Memory B cell (primary cell): ENCODE results near the gene BRINP3.
"Not testable (repeated sequence)": the region's sequence is repeated elsewhere in the genome, so short reads cannot be mapped to it uniquely, and the experiment has no call there.

Experiments used
- ATAC-seq: fragments of 150-1000 bp; cut with Tn5 transposase; 2 replicates; pipeline ENCODE4 v1.10.0; 2021; ENCODE audit warnings: low read depth, mild to moderate bottlenecking, moderate library complexity
- DNase-seq, 2 donors: peaks; one replicate each; pipeline ENCODE4 v3.0.0; 2022; ENCODE audit warnings: low spot score in 2 of 2
- H3K27ac Mint-ChIP-seq: one replicate; pipeline ENCODE4 v1.8.0; 2022; ENCODE audit warnings: mild to moderate bottlenecking, moderate library complexity, mixed read lengths
- H3K27me3 Mint-ChIP-seq: one replicate; pipeline ENCODE4 v1.8.0; 2022; ENCODE audit warnings: mixed read lengths
- H3K36me3 Mint-ChIP-seq: one replicate; pipeline ENCODE4 v1.8.0; 2022; ENCODE audit warnings: mild to moderate bottlenecking, mixed read lengths
- H3K4me1 Mint-ChIP-seq: one replicate; pipeline ENCODE4 v1.8.0; 2022; ENCODE audit warnings: mixed read lengths
- H3K4me3 Mint-ChIP-seq: one replicate; pipeline ENCODE4 v1.8.0; 2022; ENCODE audit warnings: mild to moderate bottlenecking, moderate library complexity, mixed read lengths
- H3K9me3 Mint-ChIP-seq: one replicate; pipeline ENCODE4 v1.8.0; 2022; ENCODE audit warnings: mixed read lengths

BRINP3 gene

DNA sequence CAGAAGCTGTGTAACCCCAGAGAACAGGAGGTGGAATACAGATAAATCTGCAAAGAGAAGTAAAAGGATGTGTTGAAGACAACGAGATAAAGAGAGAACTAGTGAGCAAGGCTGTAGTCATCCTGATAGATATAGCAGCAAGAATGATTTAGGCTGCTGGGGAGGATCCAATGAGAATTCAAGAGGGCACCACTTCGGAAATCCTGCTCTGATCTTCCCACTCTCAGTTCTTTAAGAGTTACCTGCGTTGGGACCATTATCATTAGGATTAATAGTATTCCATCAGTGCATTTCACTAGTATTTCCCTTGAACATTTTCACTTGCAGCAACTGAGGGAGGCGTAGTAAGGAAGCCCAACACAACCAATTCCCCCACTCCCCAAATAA is at the start of gene BRINP3:
TSS of gene BRINP3 (minus strand) at position 103 of the 387 bp plus-strand sequence.
- no peak within 1 kb of the TSS for H3K4me3 Mint-ChIP-seq
- H3K36me3 Mint-ChIP-seq, result no peaks in the 10 kb centered on the region
- DNase-seq, result no peak
- no peak within 1 kb of the TSS for H3K27ac Mint-ChIP-seq
- peaks cover 4% of the 10 kb centered on the region for H3K27me3 Mint-ChIP-seq
- no peak for ATAC-seq
- peaks cover 12% of the 10 kb centered on the region for H3K4me1 Mint-ChIP-seq
- H3K9me3 Mint-ChIP-seq, result peaks cover 4% of the 10 kb centered on the region

DNA sequence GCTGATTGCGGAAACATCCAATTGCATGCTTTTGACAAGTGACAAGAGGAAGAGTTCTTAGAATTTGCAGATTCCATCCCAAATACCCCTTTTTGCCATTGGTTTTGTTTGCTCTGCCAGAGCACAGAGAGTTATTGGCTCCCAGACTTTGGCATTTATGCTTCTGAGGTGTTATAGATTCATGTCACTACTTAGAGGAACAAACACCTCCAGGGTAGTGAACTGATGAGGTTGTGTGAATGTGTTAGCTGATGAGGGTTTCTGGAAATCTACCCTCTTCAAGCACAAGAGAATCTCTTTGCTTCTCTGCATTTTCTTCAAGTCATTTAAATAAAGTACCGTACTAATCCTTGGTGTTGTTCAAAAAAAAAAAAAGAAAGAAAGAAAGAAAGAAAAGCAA is 33.9 kb upstream of the BRINP3 start:
- no peak overlapping the region for H3K27ac Mint-ChIP-seq
- ATAC-seq, result no peak
- H3K4me3 Mint-ChIP-seq, result no peak overlapping the region

DNA sequence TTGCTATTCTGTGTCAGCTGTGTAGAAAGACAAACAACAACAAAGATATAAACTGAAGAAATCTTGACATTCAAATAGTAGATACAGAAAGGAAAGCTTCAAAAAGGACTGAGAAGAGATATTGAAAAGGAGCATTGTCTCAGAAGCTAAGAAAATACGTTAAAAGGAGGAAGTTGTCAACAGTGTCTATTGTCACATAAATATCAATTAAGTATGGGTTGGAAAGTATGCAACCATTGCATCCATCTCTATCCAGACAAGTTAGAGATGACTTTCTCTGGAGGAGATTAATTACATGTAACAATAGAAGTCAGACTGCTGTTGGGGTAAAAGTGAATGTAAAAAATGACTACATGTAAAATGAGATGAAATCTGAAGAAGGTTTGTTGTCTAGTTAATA is 29.7 kb upstream of the BRINP3 start:
- peaks cover 5% of the 10 kb centered on the region for H3K9me3 Mint-ChIP-seq
- ATAC-seq (no peak), DNase-seq (no peak)
- no peak overlapping the region for H3K27ac Mint-ChIP-seq
- H3K27me3 Mint-ChIP-seq, result no peaks in the 10 kb centered on the region
- no peaks in the 10 kb centered on the region for H3K36me3 Mint-ChIP-seq
- H3K4me3 Mint-ChIP-seq, result no peak overlapping the region
- no peaks in the 10 kb centered on the region for H3K4me1 Mint-ChIP-seq

More for the DNA sequence above, 33.9 kb upstream of the BRINP3 start:
- Mint-ChIP-seq H3K27me3 (no peaks in the 10 kb centered on the region), H3K4me1 (no peaks in the 10 kb centered on the region), H3K9me3 (peaks cover 1% of the 10 kb centered on the region), H3K36me3 (no peaks in the 10 kb centered on the region)
- no peak for DNase-seq

DNA sequence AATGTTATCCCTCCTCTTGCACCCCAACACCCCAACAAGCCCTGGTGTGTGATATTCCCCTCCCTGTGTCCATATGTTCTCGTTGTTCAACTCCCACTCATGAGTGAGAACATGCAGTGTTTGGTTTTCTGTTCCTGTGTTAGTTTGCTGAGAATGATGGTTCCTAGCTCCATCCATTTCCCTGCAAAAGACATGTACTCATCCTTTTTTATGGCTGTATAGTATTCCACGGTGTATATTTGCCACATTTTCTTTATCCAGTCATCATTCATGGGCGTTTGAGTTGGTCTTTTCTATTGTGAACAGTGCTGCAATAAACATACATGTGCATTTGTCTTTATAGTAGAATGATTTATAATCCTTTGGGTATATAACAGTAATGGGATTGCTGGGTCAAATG is 26.9 kb upstream of the BRINP3 start:
- H3K4me3 Mint-ChIP-seq, H3K27ac Mint-ChIP-seq, H3K36me3 Mint-ChIP-seq, ATAC-seq, H3K9me3 Mint-ChIP-seq, DNase-seq, H3K27me3 Mint-ChIP-seq, H3K4me1 Mint-ChIP-seq: not testable (repeated sequence)

DNA sequence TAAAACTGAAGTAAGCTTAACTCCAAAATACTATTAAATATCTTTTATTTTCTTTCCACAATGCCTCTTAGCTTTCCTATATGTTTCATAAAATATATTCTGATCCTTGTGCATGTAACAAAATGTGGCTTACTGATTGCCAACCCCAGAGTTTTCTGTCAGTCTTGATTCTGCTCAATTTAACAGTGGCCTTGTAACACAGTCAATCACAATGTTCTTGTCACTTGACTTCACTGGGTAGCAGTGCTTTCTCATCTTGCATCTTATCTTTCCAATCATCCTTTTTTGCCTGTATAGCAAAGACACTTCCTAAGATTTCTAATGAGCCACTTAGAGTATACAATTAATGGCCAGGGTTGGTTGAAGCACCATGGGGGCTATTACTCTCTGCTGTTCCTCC is 19.9 kb upstream of the BRINP3 start:
- H3K4me1 Mint-ChIP-seq, result no peaks in the 10 kb centered on the region
- no peak overlapping the region for H3K27ac Mint-ChIP-seq
- H3K4me3 Mint-ChIP-seq, result no peak overlapping the region
- H3K9me3 Mint-ChIP-seq, result peaks cover 6% of the 10 kb centered on the region
- no peaks in the 10 kb centered on the region for H3K36me3 Mint-ChIP-seq
- DNase-seq (no peak), ATAC-seq (no peak)
- H3K27me3 Mint-ChIP-seq, result no peaks in the 10 kb centered on the region

DNA sequence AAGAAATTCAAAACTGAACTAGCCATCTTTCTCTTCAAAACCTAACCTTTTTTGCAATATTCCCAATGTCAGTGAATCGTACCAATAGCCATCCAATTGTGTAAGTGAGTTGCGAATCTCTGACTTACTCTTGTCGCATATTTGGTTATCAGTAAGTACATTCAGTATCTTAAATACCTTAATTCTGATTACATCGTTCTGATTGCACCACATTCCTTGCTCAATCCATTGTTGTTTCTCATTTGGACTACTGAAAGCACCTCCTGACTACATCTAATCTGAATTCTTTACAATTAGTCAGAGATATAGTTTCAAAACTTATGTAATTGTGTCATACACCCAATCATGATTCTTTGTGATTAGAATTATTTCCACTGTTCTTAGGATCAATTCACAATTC is 16.8 kb upstream of the BRINP3 start:
- Mint-ChIP-seq H3K27ac (no peak overlapping the region), H3K4me3 (no peak overlapping the region), H3K27me3 (no peaks in the 10 kb centered on the region), H3K36me3 (no peaks in the 10 kb centered on the region), H3K9me3 (peaks cover 3% of the 10 kb centered on the region), H3K4me1 (no peaks in the 10 kb centered on the region)
- DNase-seq, result no peak
- ATAC-seq, result no peak

DNA sequence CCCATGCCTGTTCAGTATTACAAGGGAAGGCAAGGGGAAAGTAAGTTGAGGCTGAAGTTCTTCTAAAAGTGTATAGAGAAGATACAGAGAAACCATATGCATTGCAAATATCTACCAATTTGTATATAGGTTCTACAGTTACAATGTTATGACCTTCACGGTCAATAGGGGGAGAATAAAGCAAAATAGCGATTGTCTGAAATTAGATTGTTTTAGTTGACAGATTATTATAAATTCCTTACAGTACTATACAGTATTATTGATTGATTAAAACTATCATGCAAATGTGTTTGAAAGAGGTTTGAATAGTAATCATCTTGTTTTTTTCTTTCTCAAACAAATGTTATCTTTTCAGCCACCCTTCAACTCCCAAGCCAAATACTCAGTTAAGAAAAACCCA is 13.7 kb upstream of the BRINP3 start:
- H3K4me1 Mint-ChIP-seq, result no peaks in the 10 kb centered on the region
- no peaks in the 10 kb centered on the region for H3K36me3 Mint-ChIP-seq
- no peak for ATAC-seq
- no peak overlapping the region for H3K27ac Mint-ChIP-seq
- DNase-seq, result no peak
- H3K9me3 Mint-ChIP-seq, result peaks cover 3% of the 10 kb centered on the region
- no peak overlapping the region for H3K4me3 Mint-ChIP-seq
- H3K27me3 Mint-ChIP-seq, result no peaks in the 10 kb centered on the region

DNA sequence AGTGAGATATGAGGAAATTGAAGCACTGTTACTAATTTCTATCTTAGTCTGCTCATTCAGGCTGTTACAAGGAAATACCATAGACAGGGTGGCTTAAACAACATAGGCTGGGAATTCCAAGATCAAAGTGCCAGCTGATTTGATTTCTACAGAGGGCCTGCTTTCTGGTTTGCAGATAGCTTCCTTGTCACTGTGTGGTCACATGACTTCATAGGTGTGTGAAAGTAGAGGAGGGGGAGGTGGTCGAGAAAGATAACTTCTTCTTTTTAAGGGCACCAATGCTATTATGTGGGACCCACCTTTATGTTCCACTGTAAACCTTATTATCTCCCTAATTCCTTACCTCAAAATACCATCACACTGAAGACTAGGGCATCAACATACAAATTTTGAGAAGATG is 6.4 kb upstream of the BRINP3 start:
- no peaks in the 10 kb centered on the region for H3K36me3 Mint-ChIP-seq
- no peak for DNase-seq
- no peak overlapping the region for H3K27ac Mint-ChIP-seq
- no peak overlapping the region for H3K4me3 Mint-ChIP-seq
- no peaks in the 10 kb centered on the region for H3K9me3 Mint-ChIP-seq
- no peaks in the 10 kb centered on the region for H3K27me3 Mint-ChIP-seq
- ATAC-seq, result no peak
- no peaks in the 10 kb centered on the region for H3K4me1 Mint-ChIP-seq

DNA sequence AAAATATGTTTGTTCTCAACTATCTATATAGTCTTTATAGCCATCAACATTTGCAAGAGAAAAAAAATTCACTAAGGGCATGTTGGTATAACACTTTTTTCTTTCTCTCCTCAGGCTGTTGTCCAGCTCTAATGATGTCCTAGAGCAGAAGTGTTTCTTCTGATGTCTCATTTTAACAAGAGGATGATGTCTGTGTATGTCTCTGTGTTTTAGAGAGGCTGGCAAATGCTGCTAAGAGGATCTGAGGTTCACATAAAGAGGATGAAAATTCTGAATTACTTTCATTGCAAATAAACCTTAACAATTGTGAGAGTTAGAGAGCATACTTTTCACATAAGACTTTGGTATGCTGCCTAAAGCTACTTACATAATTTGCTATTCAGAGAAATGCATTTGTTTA is 2.6 kb upstream of the BRINP3 start:
- H3K4me1 Mint-ChIP-seq, result peaks cover 12% of the 10 kb centered on the region
- H3K36me3 Mint-ChIP-seq, result no peaks in the 10 kb centered on the region
- ATAC-seq, result no peak
- no peak for DNase-seq
- H3K27ac Mint-ChIP-seq, result no peak overlapping the region
- no peak overlapping the region for H3K4me3 Mint-ChIP-seq
- H3K27me3 Mint-ChIP-seq, result peaks cover 4% of the 10 kb centered on the region
- H3K9me3 Mint-ChIP-seq, result peaks cover 4% of the 10 kb centered on the region

DNA sequence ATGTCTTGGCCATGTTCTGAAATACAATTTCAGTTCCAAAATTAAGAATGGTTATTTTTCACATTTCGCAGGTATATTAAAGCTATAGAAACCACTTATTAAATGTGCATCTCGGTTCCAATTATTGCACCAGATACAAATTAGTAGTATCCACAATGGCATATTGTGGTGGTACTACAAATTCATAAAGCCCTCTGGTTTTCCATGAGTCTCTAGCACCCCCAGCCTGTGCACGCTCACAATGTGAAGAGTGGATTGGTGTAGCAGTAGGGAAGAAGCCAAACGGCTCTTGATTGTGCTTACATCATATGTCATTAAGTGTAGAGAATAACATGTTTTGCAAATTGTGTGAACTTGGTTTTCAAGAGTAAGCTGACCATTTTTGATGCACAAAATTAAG is 1.9 kb upstream of the BRINP3 start:
- H3K9me3 Mint-ChIP-seq, result peaks cover 4% of the 10 kb centered on the region
- no peaks in the 10 kb centered on the region for H3K36me3 Mint-ChIP-seq
- peaks cover 4% of the 10 kb centered on the region for H3K27me3 Mint-ChIP-seq
- no peak for ATAC-seq
- H3K4me3 Mint-ChIP-seq, result no peak overlapping the region
- peaks cover 12% of the 10 kb centered on the region for H3K4me1 Mint-ChIP-seq
- DNase-seq, result no peak
- H3K27ac Mint-ChIP-seq, result no peak overlapping the region

DNA sequence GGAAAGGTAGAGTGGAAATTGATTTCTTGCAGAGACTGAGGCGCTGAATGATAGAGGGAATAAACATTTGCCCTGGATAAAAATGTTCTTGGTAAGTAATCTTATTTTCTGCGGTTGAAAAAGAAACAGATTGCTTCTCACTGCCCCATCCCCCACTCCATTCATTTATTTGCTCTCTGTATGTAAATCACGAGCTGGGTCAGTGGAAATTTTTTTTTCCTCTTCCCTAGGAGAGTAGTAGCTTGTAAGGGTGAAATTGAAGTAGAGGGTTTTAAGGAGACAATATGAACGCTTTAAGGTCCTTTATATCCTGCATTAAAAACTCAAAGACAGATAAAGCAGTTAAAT is 1.4 kb upstream of the BRINP3 start:
- DNase-seq, result no peak
- no peak overlapping the region for H3K27ac Mint-ChIP-seq
- ATAC-seq, result no peak
- peaks cover 12% of the 10 kb centered on the region for H3K4me1 Mint-ChIP-seq
- H3K9me3 Mint-ChIP-seq, result peaks cover 4% of the 10 kb centered on the region
- peaks cover 4% of the 10 kb centered on the region for H3K27me3 Mint-ChIP-seq
- no peaks in the 10 kb centered on the region for H3K36me3 Mint-ChIP-seq
- no peak overlapping the region for H3K4me3 Mint-ChIP-seq

DNA sequence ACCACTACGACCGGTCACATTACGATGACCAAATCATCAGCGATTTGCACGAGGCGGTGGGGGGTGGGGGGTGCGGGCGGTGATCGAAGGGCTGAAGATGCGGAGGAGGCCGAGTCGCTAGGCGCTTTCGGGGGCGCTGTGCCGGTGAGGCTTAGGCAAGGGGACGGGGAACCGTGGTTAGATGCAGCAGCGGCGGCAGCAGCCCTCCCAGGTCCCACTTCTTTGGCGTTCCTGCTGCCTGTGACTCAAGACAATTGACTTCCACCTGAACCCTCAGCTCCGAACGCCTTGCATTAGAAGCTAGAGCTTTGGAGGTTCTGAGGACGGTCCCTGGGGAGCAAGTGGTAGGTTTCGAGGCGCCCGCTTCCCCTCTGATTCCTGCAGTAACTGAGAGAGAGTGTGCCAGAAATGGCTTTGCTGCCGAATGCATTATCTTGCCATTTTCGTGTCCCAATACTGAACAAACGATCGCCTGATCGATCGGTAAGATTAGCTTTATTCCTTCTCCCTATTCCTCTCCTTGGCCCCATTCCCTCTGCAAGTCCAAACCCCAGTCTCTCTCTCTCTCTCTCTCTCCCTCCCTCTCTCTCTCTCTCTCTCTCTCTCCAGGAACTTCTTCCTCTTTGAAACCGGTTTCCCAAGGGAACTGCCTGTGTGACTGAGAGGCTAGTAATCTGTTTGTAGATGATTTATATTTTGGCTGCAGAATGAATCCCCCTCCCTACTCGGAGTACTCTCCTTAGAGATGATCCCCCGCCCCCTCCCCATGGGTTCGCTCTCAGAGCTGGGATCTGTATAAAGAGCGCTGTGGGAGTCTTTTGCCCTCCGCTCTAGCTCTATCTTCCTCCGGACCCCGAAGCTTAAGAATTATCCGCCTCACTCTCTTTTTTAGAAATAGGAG is 735 bp upstream of the BRINP3 start:
- no peak for DNase-seq
- Mint-ChIP-seq H3K27ac (no peak overlapping the region), H3K36me3 (no peaks in the 10 kb centered on the region), H3K4me3 (no peak overlapping the region), H3K4me1 (peaks cover 12% of the 10 kb centered on the region), H3K27me3 (peaks cover 4% of the 10 kb centered on the region), H3K9me3 (peaks cover 4% of the 10 kb centered on the region)
- no peak for ATAC-seq

DNA sequence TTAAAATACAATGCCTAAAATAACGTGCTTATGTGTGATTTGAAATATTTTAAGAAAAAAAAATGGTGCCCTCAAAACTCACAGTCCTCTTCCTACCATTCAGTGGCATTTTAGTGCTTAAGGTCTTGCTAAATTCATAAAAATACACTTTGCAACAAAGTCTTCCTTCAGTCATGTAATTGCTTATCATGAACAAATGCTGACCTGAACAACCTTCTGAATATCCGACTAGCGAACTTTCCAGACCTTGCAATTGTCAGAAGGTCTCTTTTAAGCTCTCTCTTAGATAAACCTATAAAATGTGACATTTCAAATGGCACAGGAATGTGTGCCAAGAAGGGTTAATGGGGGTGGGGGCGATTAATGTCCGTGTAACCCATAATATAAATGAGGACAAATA is 858 bp downstream of the BRINP3 start:
- H3K4me3 Mint-ChIP-seq, result no peak overlapping the region
- H3K9me3 Mint-ChIP-seq, result peaks cover 4% of the 10 kb centered on the region
- ATAC-seq, result no peak
- H3K36me3 Mint-ChIP-seq, result no peaks in the 10 kb centered on the region
- H3K27me3 Mint-ChIP-seq, result peaks cover 4% of the 10 kb centered on the region
- no peak for DNase-seq
- H3K27ac Mint-ChIP-seq, result no peak overlapping the region
- peaks cover 12% of the 10 kb centered on the region for H3K4me1 Mint-ChIP-seq

DNA sequence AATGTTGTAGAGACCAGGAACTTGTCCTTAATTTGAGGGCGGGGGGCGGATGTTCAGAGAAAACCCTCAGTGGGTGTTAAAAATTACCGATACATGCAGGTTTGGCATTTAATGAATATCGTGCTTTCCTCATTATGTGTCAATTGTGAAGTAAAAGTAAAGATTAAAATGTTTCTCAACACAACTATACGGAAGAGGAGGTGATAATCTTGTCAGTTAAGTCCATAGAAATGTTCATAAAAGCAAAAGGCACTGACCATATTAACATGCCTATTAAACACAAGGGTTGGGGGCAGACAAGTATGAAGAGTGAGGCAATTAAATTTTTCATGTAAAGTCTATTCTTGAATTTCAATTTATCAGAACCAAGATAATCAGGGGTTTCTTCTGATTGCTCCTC is 1.3 kb downstream of the BRINP3 start:
- peaks cover 4% of the 10 kb centered on the region for H3K27me3 Mint-ChIP-seq

More for the DNA sequence above, 1.3 kb downstream of the BRINP3 start:
- Mint-ChIP-seq H3K4me3 (no peak overlapping the region), H3K9me3 (peaks cover 4% of the 10 kb centered on the region), H3K4me1 (peaks cover 12% of the 10 kb centered on the region), H3K27ac (no peak overlapping the region), H3K36me3 (no peaks in the 10 kb centered on the region)
- DNase-seq (no peak), ATAC-seq (no peak)
